ENCODE results near the gene MMP15.
"Not testable (repeated sequence)": the region's sequence is repeated elsewhere in the genome, so short reads cannot be mapped to it uniquely, and the experiment has no call there.

The MMP15 gene

DNA sequence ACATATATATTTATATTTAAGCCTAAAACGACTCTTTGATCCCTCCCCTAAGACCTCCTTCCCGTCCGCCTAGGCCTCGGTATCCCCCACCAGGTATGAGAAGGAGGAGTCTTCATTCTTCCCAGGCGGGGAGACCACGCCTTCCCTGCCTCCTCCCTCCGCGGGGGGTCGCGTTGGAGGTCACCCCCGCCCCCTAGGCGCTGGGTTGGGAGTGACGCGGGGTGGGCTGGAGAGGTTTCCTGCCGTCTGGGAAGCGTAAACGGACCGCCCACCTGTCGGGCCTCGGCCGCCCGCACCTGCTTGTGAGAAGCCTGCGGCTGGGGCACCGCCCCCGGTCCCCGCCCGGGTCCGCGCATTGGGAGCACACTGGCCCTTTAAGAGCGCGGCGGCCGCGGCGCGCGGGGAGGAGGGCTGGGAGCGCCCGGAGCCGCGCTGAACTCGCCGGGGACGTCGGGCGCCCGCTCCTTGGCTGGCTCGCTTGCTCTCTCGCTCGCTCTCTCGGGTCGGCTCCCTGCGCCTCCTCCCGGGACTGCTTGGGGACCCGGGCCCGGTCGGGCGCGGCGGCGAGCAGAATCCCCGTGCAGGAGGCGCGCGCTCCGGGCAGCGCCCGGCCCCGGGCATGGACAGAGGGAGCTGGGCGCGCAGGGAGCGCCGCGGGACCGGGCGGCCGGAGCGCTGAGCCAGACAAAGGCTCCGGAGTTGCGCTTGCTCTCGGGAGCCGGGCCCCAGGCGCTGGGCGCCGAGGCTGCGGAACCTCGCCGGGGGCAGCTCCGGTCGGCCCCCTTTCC is at the start of gene MMP15:
Gene MMP15 (plus strand): TSS at position 404 of the 788 bp plus-strand sequence. CDS start 597 bp downstream, outside the sequence.
- DNase-seq, result peak; percentile 30

DNA sequence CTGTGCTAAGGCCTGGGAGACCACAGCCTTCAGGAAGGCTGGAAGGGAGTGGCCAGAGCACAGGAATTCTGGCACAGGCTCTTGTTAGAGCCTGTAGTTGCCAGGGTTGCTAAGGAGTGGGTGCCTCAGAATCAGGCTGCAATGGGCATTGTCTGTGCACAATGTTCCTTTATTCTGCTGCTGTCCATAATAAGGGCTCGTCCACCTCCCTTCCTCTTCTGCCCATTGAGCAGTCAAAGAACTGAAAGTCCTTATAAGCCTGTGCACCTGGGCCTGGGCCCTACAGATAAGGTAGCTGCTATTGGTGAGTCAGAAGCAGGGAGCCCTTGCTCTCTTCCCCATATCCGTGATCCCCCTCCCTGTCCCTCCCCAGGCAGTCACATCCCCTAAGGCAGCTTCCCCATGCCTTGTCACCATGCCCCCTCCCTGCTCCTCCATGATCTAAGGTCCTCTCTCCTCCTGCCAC is 49.2 kb upstream of the MMP15 start:
- DNase-seq, result no peak

DNA sequence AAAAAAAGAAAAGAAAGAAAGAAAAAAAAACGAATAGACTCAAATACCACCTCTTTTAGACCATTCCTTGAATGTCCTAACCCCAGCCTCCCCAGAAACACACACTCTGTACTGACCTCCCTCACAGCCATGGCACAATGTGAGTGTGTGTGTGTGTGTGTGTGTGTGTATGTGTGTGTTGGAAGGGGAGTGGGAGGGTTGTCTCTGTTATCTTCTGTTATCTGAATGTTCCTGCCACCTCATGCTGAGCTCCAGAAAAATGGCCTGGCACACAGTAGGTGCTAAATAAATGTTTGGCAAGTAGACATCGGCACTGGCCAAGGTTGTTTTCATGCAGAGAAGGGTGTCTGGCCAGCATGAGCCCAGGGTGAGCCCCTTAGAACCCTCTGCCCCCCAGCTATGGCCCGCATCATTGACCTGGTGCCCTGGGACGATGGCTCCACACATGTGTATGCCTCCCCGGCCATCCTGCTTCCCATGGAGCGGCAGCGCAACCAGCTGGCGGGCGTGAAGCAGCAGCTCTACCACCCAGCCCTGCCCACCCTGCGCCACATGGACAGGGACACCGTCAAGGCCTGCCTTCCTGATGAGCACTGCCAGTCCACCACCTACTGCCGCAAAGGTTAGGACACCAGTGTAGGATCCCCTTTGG is 48.0 kb upstream of the MMP15 start:
- no peak for DNase-seq

DNA sequence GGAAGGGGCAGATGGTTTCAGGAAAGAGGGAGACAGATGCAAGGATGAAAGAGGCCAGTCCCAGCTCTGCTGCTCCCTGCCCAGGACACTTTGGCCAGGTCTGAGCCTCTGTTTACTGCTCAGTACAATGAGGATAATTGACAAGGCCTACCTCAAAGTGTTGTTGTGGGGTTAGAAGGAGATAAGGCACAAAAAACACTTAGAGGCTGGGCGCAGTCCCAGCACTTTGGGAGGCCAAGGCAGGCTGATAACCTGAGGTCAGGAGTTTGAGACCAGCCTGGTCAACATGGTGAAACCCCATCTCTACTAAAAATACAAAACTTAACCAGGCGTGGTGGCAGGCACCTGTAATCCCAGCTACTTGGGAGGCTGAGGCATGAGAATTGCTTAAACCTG is 47.5 kb upstream of the MMP15 start:
- not testable (repeated sequence) for DNase-seq

DNA sequence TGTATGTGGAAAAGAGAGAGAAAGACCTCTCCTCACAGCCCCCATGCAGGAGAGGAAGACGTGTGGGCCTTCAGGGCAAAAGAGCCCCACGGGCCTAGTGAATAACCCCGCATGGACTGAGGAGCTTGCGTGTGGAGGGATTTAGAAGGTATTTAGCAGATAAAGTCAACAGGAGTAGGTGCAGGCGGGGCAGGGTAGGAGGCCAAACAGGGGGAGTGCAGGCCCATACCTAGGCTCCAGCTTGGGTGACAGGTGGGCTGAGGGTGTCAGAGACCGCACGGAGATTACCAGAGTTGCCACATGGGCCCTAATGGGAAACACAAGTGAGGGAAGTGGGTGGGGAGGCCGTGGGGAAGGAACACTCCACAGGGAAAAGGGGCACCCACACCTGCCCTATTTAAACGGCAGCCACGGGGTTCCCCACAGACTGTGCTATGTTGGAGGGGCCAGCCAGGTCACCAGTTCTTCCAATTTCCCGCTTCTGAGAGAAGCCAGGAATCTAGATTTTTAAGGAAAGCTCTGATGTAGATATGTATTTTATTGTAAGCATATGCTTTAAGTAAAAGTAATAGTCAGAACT is 46.5 kb upstream of the MMP15 start:
- DNase-seq, result no peak

DNA sequence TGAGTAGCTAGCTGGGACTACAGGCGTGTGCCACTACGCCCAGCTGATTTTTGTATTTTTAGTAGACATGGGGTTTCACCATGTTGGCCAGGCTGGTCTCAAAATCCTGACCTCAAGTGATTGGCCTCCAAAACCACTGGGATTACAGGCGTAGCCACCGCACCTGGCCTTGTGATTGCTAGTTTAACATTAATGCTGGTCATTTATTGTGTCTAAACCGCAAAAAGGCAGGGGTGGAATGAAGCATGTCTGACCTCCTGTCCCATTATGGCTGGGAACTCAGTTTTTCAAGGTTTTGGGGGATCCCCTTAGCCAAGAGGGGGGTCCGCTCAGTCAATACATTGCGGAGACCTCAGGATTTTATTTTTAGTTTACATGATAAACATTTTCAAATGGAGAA is 43.9 kb upstream of the MMP15 start:
- DNase-seq, result no peak

DNA sequence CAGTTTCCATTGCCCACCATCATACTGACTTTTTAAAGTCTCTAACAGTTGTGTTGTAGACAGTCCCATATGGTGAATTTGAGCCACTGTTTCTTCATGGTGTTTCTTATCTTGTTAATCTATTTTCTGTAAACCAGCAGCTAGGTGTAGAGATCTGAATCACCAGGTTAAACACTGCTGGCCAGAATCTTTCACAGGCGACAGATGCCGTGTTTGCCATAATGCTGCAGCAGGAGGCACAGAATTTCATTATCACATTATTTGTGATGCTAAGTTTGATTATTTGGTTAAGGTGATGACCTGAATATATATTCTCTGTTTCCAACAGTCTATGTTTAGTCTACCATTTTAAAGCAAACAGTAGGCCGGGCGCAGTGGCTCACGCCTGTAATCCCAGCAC is 43.2 kb upstream of the MMP15 start:
- DNase-seq, result no peak

DNA sequence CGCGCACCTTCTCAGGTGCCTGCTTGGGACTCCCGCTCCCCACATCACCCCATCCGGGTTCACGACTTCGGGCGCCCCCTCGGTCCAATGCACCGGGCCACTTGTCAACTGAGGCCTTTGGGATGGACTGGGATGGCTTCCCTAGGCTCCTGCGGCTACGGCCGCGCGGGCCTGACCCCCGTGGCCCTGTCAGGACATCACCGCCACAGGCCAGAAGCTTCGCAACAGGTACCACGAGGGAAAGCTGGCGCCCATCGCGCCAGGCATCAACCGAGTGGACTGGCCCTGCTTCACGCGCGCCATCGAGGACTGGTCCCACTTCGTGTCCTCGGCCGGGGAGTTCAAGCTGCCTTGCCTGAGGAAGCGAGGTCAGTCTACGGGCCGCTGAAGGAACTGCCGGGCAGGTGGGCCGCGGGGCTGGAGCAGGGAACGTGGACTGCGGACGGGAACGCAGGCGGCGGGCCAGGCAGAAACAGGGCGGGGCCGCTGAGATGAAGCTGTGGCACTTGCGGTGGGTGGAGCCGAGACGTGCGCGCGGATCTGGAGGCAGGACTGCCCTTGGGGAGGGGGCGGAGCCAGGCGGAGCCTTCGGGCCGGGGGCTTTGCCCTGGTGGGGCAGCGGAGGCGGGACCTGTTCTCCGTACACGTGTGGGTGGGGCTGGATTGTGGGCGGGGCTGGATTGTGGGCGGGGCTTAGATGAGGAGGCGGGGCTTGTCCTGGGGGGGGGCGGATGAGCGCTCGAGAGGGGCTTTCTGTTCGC is 40.9 kb upstream of the MMP15 start:
- DNase-seq, result peak; percentile 34

DNA sequence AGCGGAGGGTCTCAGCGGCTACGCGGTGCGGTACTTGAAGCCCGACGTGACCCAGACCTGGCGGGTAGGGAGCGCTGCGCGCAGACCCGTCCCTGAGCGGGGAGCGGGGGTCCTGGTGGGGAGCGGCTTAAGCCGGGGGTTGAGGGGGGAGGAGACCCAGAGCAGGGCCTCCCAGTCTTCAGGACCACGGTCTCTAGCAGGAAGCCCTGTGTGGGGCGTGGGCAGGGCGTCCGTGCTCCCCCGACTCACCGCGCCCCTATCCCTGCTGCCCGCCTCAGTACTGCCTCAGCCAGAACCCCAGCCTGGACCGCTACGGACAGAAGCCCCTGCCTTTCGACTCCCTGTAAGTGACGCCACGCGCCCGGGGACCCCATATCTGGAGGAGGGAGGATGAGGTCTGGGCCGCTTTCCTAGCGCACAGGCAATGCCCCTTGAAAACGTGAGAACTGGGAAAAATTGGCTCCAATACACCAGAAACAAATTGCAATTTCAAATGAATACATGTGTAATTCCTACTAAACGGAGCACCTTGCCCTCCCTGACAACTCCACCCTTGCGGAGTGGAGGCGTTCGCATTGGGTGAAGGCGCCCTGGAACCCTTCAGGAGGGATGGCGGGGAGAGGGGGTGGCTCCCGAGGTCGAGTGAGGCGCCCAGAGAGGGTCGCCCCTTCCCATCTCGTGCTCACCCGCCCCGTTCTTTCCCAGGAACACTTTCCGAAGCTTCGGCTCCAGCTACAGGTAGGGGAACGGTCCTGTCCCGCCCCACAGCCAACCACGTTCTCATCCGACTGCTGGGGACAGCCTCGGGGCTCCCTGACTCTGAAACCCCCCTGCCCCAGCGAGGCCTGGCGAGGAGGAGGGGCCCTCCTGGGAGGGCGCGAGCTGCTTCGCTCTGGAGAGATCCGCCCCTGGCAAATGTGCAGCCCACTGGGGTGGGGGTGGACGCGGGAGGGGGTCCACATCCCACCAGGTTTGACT is 40.1 kb upstream of the MMP15 start:
- no peak for DNase-seq

DNA sequence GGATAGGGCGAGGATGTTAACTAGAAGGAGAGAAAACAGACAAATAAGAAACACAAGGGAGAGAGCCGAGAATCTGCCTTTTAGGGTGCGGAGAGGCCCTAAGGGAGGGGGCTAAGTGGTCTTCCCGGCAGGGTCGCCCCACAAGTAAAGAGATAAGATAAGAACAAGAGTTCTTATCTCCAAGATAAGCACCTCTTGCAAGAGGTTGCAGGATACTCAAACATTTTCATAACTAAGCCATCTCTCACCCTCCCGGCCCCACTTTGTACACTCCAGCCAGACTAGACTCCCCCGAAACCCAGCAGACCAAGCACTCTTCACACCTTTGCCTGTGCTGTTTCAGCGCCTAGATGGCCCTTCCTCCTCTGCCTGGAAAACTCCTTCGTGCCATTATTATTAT is 39.4 kb upstream of the MMP15 start:
- no peak for DNase-seq

DNA sequence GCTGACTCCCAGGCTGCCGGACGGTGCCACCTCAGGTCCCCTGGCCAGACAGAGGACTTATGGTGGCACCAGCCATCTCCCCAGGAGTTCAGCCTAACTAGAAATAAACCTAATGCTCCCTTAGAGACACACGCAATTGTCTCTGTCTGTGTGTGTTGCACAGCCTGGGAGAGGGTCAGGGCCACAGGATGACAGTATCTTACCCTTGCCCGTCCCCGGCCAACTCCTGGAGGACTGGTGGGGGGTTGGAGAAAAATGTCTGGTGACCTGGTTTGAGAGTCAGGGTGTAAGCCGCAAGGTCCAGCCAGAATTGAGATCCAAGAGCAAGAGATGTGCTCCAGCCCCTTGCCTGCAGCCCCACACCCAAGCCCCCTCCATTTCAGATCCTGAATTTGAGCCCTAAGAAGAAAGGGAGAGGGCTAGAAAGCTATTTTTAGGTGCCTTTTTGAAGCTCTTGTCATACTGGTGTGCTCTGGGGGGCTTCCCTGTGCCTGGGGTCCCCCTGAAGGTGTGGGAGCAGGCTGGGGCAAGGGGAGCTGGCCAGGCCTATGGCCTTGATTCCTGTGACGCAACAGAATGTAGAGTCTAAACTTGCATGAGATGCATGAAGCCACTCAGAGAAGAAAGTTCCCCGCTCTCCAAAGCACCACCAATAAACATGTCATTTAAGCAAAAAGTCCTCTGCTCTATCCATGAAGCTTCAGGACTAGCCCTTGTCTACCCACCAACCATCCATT is 37.9 kb upstream of the MMP15 start:
- DNase-seq, result no peak

DNA sequence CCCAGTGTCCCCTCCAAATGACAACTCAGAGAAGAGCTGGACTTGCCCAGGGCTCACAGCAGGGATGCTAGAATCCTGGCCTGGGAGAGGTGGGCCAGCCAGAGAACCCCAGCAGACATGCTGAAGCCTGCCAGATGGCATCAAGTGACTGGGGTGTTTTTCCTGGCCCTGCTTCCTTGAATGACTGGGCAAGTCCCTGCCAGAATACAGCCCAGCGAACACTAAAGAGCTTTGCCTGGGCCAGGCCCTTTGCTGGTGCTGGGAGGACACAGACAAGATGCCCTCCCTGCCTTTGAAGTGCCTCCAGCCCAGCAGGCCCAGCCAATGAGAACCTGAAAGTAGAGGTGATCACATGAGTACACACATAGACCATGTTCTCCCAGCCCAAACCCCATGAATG is 36.6 kb upstream of the MMP15 start:
- DNase-seq, result no peak

DNA sequence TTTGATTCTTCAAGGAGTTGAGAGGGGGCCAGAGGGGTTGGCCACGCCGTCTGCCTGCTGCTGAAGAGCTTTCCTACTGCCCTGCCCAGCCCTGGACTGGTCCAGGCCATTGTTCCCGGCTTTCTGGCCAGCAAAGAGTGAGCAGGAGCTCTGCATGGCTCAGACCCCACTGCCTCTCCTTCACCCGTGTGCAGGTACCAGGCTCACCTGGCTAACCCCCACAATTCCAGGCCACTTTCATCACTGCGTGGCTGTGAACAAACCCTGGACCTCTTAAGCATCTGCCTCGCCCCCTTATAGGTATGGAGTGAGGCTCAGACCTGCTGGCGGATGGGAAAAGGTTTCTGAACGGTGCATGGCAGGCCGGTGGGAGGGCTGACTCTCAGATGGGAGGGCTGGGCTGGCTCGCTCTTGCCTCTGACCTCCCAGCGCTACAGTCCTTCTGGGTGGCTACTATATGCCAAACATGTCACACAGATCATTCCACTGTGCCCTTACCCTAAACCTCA is 33.9 kb upstream of the MMP15 start:
- no peak for DNase-seq

DNA sequence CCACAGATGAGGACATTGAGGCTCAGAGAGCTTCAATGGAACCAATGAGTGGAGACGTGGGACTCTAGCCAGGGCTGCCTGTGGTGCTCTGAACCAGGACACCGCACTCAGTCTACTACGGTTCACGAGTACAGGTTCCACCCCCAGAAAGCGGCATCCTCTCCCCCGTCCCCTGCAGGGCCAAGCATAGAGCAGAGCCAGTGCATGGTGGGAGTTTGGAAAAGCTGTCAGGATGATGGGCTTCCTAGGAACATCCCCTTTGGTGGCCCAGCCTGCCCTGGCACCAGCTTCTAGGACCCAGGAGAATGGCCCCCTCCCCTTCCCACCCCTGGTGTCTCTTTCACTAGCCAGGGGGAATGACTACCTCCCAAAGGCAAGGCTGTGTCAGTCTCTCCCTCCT is 33.5 kb upstream of the MMP15 start:
- DNase-seq, result no peak

DNA sequence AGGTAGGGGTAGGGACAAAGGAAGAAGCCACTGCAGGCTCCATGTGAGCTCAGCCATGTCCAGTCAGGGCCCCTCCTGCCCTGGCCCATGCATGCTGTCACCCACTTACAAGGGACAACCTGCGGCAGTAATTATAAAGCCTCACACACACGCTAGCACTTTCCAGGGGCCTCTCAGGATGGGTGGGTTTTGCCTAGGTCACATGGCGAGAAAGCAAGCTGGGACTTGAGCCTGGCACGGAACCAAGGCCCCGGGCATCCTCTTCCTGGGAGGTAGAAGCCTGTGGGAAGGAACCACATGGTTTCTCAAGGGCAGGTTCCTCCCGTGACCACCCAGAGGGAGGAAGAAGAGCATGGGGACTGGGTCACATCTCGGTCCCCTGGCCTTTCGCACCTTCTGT is 32.1 kb upstream of the MMP15 start:
- no peak for DNase-seq

DNA sequence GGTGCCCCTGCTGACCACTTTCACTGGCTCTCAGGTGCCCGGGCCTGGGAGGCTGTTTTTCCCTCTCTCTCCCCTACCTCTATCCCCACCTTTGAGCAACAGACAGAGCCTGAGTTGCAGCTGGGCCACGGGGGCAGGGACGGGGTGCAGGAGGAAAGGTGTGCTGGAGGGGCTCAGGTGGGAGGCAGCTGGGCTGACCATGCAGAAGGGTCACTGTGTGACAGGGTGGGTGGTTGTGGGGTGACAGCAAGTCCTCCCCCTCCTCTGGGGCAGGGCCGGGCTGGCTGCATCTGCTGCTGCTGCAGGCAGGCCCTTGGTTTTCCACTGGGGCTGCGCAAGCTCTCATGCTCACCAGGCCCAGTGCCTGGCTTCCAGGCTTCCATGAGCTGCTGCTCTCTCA is 31.7 kb upstream of the MMP15 start:
- DNase-seq, result no peak

DNA sequence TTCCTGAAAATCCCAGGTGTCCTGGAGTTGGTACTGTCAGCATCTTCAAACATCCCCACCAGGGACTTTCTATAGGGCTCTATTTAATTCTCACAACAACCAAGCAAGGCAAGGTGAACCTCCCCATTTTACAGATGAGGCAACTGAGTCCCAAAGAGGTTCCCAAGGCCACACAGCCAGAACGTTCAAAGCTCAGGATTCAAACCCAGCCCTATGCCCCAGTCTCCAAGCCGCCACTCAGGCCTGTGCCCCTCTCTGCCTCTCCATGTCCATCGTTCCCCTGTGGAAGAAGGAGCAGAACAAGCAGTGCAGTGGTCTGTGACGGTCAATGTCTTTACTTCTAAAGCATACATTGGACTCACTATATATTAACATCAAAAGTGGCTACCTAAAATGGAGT is 31.2 kb upstream of the MMP15 start:
- no peak for DNase-seq

DNA sequence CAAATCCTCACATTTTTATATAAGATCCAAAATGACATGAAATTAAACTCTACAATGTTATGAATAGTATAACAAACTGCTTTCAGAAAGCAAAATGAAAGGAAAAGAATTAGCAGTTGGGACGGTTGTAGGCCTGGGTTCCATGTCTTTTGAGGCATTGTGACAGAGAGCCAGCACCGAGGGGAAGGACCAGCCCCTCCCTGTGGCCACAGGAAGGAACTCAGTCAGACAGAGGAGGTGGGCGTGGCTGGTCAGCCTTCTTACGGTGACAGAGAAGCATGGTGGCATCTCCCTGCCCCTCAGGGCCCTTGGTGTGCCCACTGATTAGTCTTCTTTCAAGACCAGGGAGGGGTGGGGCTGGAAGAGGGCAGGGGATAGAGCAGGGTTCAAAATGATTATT is 30.8 kb upstream of the MMP15 start:
- DNase-seq, result peak; percentile 66

DNA sequence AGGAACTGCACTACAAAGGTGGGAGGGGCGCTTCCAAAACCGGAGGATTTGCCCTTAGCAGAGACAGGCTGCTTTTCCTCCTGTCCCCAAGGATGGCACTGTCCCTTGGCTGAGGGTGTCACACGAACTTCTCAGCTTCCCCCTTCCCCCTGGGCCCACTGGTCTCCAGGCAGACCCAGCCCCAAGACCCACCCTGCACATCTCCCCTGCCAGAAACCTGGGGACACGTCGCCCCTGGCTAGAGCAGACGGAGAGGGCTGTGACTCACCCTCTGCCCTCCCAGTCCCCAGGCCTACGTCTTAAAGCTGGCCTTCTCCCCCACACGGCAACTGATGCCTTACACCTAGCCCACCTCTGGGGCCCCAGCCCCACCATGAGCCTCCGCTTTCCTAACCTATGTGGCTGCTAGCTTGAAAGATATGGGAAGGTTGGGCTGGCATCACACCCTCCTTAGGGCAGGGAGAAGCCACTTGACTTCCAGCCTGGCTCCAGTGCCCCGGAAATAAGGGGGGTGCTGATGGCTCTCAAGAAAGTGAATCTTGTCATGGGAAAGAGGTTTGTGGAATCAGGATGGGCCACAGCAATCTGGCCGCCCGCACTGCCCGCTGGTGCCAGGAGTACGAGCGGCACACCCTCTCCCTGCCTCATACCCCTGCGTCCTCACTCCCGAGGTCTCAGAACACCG is 29.7 kb upstream of the MMP15 start:
- no peak for DNase-seq

DNA sequence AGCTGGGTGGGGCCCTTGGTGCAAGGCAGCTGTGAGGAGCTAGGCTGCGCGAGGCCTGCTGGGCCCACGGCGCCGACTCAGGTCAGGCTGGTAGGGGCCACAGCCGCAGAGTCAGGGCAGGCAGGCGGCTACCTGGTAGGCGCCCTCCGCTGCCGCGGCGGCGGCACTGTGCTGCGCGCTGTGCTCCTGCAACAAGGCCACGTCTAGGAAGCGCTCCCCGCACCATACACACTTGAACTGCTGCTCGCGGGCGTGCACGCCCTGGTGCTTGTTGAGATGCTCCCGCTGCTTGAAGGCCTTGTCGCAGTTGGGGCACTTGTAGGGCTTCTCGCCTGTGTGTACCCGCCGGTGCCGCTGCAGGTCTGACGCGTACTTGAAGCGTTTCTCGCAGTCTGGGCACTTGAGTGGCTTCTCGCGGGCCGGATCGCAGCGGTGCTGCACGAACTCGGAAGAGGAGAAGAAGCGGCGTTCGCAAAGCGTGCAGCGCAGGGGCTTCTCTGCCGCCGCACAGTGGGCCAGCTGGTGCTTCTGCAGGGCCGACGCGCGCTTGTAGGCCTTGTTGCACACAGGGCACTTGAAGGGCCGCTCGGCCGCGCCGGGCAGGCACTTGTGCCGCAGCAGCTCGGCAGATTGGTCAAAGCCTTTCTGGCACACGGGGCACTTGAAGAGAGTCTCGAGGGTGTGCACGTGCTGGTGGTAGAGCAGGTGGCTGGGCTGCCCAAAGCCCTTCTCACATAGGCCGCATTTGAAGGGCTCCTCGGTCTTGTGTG is 29.0 kb upstream of the MMP15 start:
- DNase-seq, result no peak
